Measurements from ENCODE around the gene GJA3.

The GJA3 gene

GRCh38 chr13:20114066-20114610 is 46.7 kb downstream of the GJA3 start:
- TF ChIP-seq, protein P1, sequence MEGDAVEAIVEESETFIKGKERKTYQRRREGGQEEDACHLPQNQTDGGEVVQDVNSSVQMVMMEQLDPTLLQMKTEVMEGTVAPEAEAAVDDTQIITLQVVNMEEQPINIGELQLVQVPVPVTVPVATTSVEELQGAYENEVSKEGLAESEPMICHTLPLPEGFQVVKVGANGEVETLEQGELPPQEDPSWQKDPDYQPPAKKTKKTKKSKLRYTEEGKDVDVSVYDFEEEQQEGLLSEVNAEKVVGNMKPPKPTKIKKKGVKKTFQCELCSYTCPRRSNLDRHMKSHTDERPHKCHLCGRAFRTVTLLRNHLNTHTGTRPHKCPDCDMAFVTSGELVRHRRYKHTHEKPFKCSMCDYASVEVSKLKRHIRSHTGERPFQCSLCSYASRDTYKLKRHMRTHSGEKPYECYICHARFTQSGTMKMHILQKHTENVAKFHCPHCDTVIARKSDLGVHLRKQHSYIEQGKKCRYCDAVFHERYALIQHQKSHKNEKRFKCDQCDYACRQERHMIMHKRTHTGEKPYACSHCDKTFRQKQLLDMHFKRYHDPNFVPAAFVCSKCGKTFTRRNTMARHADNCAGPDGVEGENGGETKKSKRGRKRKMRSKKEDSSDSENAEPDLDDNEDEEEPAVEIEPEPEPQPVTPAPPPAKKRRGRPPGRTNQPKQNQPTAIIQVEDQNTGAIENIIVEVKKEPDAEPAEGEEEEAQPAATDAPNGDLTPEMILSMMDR (IDR thresholded peaks at IDR 0.05; ENCODE audit: low read depth, low read length) = no peak

GRCh38 chr13:20109037-20109436 is 51.8 kb downstream of the GJA3 start:
- no peak for DNase-seq (ENCODE audit: extremely low read depth, low read depth)
- TF ChIP-seq, protein P1 (IDR thresholded peaks at IDR 0.05; ENCODE audit: low read depth, low read length) = no peak

More at GRCh38 chr13:20114066-20114610, 46.7 kb downstream of the GJA3 start:
- DNase-seq (ENCODE audit: extremely low read depth, low read depth) = no peak

- TF ChIP-seq, protein P1 (IDR thresholded peaks at IDR 0.05; ENCODE audit: low read depth, low read length) = no peak
- DNase-seq (ENCODE audit: extremely low read depth, low read depth) = no peak
Observed at GRCh38 chr13:20106742-20107141, 54.1 kb downstream of the GJA3 start.

- no peak for DNase-seq (ENCODE audit: extremely low read depth, low read depth)
- TF ChIP-seq, protein P1 (IDR thresholded peaks at IDR 0.05; ENCODE audit: low read depth, low read length) = no peak
Observed at GRCh38 chr13:20105161-20105689, 55.6 kb downstream of the GJA3 start.

DNA sequence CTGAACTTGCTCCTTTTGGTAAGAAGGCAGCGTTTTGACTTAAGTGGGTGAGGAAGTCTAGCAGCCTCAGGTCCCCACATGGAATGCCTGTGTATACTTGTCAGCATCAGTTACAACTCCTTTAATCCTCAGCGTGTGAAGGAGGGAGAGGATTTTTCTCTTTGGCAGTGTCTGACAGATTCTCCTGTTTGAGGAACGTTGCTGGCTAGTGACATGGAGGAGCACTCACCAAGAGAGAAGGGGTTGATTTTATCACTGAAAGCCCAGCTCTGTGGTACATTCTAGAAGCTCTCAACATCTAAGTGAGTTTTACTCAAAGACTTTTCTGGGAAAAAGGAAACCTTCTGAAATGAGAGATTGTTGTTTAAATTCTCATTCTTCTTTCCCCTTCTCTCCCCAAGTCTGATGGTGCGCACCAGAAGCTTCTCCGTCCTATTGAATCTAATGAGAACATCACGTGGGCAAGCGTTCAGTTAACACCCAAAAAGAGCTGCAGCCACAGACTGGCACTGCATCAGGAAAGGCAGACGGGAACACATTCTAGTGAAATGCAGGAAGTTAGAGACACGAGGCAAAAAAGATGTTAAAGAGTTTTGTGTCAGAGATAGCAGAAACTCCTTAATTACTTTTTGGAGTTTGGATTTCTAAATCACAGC is 58.2 kb downstream of the GJA3 start:
- TF ChIP-seq, protein P1 (IDR thresholded peaks at IDR 0.05; ENCODE audit: low read depth, low read length) = no peak
- no peak for DNase-seq (ENCODE audit: extremely low read depth, low read depth)

- TF ChIP-seq, protein P1 (IDR thresholded peaks at IDR 0.05; ENCODE audit: low read depth, low read length) = no peak
- DNase-seq (ENCODE audit: extremely low read depth, low read depth) = no peak
Observed at GRCh38 chr13:20101467-20102316, 59.2 kb downstream of the GJA3 start.

- no peak for DNase-seq (ENCODE audit: extremely low read depth, low read depth)
- TF ChIP-seq, protein P1 (IDR thresholded peaks at IDR 0.05; ENCODE audit: low read depth, low read length) = no peak
Observed at GRCh38 chr13:20099319-20099718, 61.5 kb downstream of the GJA3 start.
